ENCODE measurements around the gene KRT81.
A peak's percentile ranks its signal among the peaks of the same experiment; 100 is the strongest.
"Not testable (repeated sequence)": the region's sequence is repeated elsewhere in the genome, so short reads cannot be mapped to it uniquely, and the experiment has no call there.

KRT81 gene

GRCh38 chr12:52296572-52297215 is 5.4 kb upstream of the KRT81 start:
- no peak for DNase-seq (ENCODE audit: low read depth)

DNA sequence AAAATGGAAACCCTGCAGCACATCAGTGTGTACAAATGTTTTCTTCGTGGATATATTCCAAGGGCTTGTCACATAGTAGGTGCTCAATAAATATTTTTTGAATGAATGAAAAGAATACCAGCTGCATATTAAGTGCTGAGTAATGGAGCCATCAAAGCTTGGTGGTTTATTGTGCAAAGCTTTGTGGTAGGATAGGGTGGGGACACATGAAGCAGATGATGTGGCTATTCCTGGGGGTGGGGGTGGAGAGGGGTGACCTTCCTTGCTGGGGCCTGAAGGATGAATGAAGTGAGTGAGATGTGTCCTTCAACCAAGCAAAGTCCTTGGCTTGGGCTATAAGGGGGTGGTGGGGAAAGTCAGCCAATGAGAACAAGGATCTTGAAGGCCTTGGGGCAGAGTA is 4.3 kb upstream of the KRT81 start:
- DNase-seq (ENCODE audit: low read depth) = no peak

DNA sequence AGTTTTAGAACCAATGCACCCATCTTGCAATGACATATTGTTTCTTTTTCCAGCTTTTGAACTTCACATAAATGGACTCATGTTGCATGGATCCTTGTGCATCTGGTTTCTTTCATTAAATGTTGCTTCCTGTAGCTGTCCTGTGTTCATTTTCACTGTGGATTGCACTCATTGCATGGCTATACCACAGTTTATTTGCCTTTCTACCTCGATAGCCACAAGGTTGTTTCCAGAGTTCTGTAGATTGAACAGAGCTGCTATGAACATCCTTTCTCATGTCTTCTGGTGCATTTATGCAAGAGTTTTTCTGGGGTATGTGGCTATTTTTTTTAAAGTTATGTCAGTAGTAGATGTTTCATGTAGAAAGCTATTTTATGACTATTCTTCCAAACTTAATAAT is 3.5 kb upstream of the KRT81 start:
- no peak for DNase-seq (ENCODE audit: low read depth)

GRCh38 chr12:52293926-52294325 is 2.6 kb upstream of the KRT81 start:
- DNase-seq (ENCODE audit: low read depth) = no peak

GRCh38 chr12:52290483-52291134 is 725 bp downstream of the KRT81 start:
- not testable (repeated sequence) for DNase-seq (ENCODE audit: low read depth)

DNA sequence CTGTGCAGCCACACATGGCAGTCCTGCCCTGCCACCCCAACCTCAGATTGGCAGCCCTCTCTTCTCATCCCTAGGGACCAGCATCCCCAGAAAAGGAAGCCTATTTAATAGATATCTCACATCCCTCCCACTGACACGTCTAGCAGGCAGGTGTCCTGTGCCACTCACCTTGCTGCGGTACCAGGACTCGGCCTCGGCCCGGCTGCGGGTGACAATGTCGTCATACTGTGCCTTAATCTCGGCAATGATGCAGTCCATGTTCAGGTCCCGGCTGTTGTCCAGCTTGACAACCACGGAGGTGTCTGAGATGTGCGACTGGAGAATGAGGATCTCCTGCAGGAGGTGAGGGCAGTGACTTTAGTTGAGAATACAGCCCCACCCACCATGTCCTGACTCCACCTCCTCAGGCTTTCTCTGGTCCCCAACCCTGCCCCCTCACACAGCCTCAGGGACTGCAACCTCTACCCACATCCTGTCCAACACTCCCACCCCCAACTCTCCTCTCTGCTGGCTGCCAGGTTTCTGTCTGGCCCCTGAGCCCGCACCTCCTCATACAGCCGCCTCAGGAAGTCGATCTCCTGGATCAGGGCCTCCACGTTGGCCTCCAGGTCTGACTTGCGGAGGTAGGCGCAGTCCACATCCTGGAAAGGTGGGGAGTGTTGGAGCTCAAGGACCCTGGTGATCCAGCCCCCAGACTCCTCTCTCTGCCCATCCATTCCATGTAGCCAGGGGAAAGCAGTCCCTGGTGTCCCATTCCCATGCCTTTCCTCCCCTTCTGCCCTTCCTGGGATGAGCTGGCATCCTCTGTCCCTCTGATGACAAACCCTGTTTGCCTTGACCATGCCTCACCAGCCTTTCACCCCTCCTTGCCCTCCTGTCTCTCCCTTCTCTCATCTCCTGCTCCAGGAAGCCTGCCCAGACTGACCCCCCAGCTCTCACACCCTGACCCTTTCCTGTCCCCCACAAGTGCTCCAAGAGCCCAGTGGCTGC is 3.2 kb downstream of the KRT81 start:
- DNase-seq (ENCODE audit: low read depth) = not testable (repeated sequence)

- DNase-seq (ENCODE audit: low read depth) = not testable (repeated sequence)
Measured at GRCh38 chr12:52286857-52287785, 4.2 kb downstream of the KRT81 start.

- DNase-seq (ENCODE audit: low read depth) = no peak
Measured at GRCh38 chr12:52285851-52286530, 5.3 kb downstream of the KRT81 start.

DNA sequence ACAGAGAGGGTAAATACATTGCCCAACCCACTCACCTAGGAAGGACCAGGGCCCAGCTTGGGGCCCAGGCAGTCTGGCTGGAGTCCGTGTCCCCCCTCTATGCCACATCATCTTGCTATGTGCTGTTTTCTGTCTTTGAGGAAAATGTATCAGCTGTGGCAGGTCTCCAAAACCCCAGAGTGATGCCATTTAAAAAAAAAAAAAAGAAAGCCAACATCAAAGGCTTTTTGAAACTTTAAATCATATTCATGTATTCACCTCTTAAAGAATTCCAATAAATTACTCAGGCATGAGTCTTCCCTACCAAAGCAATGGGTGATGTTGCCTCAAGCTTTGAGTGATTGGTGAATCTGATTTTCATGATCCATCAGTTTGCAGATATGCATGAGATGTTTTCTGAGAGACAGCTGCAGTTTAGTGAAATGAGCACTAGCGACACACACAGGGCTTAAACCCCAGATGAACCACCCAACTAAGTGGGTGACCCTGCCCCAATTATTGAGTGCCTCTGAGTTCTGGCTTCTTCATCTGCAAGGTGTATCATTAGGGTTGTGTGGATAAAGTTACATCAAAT is 6.1 kb downstream of the KRT81 start:
- DNase-seq (ENCODE audit: low read depth) = no peak

DNA sequence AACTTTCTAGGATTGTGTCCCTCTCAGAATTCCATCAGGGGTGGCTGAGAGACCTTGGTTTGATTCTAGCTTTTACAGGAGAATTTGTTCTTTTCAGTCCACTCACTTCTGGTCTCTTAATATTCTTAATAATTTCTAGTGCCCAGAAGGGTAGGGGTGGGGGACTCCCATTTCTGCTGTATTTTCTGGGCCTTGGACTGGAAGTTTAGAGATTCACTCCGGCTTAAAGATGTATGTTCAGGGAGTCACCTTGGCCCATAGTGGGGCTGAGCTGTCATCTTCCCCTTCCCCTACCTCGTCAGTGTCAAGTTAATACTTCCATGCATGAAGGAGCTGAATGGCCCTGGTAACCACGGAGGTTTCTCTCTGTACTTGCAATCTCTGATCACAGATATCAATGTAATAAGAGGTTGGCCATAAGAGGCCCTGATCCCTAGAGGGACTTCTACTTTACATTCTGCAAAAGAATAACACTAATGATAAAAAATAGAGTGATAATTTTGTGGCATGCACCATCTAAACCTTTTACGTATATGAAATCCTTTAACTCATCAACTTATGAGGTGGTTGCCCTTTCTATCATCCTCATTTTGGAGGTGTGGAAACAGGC is 6.7 kb downstream of the KRT81 start:
- no peak for DNase-seq (ENCODE audit: low read depth)

- no peak for DNase-seq (ENCODE audit: low read depth)
Measured at GRCh38 chr12:52280796-52281560, 10.4 kb downstream of the KRT81 start.

GRCh38 chr12:52280319-52280795 is 11.0 kb downstream of the KRT81 start:
- DNase-seq (ENCODE audit: low read depth) = no peak

DNA sequence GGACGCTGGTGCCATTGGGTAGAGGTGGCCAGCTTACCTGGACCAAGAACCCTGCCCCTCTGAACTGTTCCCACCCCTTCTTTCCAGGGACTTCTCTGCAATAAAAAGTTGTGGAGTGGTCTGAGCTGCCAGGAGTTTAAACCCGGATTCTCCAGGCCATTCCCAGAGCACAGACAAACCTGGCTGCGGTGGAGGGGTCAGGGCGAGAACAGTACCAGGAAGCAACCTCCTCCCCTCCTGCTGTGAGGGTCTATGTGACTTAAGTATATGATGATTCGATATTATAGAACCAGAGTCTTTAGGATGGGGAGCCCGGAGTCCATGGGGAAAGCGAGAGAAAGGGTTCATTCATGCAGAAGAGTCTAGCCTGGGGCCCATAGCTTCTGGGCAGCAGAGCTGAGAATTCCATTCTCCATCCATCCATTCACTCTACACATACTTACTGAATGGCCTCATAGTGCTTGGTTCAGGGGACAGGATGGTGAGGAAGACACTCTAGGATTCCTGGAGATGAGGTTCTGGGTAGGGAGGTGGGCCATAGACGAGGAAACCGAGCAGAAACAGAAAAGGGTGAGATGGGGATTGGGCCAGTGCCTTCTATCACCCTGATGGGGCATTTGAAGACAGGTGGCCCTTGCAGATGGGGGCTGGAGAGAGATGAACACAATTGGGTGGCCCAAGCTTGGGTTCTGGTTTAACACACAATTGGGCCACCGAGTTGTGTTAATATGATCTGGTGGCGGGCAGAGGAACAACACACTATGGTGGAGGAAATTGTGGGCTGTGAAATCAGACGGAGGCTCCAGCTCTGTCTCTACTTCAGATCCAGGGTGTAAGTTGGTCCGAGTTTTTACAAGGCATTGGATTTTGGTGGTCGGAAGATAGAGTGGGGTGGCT is 11.7 kb downstream of the KRT81 start:
- DNase-seq (ENCODE audit: low read depth) = no peak

DNA sequence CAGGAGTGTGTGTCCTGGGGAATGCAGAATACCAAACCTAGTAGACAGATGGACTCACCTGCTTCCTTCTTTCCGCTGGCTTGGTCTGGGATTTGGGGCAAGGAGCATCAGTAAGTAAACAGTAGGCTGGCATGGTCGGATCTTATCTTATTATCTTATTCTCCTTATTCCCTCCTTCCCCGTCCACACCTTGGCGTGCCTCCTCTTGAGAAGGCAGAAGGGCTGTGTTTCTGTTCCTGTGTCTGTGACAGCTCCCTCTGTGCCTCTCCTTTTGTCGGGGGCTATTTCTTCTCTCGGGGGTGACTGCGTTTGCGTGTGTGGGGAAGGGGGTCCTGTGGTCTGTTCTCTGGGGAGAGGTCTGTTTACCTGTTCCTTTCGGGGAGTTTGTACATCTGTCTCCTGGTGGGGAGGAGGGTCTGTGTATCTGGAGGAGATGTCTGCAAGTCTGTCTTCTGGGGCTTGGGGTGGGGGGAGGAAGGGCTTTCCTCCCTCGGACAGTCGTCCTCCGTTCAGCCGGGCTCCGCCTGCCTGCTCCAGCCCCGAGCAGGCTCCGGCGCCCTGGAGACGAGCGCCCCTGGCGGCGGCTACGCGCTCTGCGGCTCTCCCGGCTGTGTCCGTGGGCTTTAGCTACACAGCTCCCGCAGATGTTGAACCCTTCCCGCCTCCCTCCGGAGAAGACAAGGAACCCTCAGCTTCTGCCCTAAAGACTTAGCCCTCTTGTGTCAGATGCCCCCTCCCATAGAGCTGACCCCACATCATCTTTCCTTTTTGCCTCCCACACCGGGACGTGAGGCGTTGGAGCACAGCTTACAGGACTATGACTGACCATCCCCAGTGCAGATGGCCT is 12.5 kb downstream of the KRT81 start:
- peak; percentile 47 for DNase-seq (ENCODE audit: low read depth)

GRCh38 chr12:52277486-52278245 is 13.7 kb downstream of the KRT81 start:
- DNase-seq (ENCODE audit: low read depth) = no peak

GRCh38 chr12:52275686-52276085 is 15.6 kb downstream of the KRT81 start:
- DNase-seq (ENCODE audit: low read depth) = no peak

Data from stimulated activated CD8-positive, alpha-beta memory T cell treated with anti-CD3 and anti-CD28 coated beads, Interleukin-12 subunit alpha, Interleukin-12 subunit beta, amount 100 ng/mL, for 4 hours (primary cell).